COR-L47 (cell line): ENCODE data around the gene EFCAB6.

Source experiments
- DNase-seq: peaks from one replicate; lab custom pipeline; 2025; lab: John Stamatoyannopoulos, UW

EFCAB6 gene

DNA sequence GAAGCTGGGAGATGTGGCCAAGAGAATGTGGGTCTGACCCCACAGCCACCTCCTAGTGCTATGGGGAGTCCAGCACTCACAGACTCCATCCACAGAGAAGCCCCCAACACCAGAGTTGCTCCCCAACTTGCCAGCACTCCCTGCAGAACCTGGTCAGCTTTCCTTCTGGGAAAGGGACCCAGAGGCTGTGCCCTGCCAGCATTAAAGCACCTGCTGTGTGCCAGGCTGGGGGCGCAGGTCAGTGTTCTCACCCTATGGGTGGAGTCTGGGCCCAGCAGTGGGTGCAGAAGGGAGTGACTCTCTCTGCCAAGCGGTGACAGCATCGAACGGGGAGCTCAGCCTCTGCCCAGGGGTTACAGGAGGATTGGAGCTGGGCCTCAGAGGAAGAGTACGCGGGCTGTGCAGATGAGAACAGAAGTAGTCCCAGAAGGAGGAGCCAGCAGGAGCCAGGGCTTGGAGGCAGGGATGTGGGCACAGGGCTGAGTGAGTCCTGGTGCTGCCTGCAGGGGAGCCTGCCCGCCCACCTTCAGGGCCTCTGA lies 285.9 kb downstream of the EFCAB6 start:
- no peak for DNase-seq

DNA sequence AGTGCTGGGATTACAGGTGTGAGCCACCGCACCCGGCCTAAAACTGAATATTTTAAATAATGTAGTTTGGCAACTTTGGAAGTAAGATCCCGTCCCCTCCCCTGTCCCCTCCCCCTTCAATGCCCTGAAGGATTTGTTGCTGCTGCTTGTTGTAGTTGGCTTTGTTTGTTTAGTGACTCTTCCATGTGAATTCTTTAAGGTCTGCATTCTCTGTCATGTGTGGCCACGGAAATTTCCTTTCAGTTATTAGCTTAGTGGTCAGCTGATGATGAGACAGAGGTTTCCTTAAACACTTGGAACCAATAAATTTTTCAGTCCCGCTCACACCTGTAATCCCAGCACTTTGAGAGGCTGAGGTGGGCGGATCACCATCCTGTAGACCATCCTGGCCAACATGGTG lies 290.4 kb downstream of the EFCAB6 start:
- no peak for DNase-seq

DNA sequence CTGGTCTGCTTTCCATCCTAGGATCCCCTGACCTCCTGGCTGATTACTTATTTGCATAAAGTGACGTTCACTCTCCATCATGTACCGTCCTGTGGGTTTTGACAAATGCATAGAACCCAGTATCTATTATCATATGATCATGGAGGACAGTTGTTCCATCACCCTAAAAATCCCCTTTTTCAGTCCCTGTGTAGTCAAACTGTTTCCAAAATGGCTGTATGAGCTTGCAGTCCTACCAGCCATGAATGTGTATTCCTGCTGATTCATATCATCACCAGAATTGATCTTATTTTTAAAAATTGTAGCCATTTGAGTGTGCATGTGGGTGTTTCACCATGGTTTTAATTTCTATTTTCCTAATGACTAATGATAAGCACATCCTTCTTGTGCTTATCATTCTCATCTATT lies 291.5 kb downstream of the EFCAB6 start:
- DNase-seq: no peak

DNA sequence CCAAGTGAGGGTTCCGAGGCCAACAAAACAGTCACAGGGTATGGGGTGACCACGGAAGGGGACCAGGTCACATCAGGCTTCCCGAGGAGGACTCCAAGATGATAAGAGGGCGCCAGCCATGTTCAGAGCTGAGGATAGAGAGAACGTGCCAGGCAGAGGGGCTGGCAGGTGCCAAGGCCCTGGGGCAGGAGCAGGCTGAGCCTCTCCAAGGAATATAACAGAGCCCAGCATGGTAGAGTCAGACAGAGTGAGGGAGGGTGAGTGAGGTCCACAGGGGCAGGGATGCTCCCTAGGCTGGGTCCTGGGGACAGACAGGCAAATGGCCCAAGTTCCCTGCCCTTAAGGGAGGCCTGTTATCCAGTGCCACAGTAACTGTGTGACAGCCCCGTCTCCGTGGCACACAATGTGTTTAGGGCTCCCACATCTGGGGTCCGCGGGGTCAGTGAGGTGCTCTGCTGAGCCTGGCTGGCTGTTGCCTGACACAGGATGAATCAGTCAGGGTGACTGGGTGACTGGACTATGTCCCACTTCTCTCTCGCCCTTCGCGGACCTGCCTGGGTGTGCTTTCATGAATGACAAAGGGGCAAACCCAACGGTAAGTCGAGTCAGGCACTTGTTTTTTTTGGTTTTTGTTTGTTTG lies 295.0 kb downstream of the EFCAB6 start:
- no peak for DNase-seq

DNA sequence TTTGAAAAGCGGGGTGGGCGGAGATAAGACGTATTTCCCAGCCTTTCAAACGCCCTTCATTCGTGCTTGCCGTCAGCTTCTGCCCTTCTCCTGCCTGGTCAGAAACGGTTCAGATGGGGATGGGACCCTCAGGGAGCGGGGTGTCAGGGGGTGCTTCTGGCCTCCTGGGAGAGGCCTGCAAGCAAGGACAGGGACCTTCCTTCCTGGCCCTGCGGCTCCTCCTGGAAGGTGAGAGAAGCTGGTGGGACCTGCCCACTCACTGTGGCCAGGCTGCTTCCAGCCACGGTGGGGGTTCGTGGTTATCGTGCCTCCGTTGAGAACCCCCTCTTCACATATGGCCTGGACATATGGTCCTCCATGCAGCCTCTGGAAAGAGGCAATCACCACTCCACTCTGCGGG lies 295.7 kb downstream of the EFCAB6 start:
- DNase-seq: no peak

DNA sequence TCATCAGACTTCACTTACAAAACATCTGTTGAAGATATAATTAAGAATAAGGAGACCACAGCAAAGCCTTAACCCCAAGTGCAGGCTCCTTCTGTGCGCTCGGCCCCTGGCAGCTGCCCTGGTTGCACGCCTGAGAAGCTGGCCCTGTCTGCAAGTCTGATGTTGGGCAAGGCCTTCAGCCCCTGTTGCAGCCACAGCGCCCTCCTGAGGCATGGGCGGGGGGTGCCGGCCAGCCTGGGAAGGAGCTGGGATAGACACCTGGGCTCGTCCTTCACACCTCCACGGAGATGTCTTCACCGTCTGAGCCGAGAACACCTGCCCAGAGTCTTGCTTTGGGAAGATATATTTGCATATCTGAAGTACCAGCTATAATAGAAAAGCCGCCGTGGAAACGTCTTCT lies 296.2 kb downstream of the EFCAB6 start:
- no peak for DNase-seq

DNA sequence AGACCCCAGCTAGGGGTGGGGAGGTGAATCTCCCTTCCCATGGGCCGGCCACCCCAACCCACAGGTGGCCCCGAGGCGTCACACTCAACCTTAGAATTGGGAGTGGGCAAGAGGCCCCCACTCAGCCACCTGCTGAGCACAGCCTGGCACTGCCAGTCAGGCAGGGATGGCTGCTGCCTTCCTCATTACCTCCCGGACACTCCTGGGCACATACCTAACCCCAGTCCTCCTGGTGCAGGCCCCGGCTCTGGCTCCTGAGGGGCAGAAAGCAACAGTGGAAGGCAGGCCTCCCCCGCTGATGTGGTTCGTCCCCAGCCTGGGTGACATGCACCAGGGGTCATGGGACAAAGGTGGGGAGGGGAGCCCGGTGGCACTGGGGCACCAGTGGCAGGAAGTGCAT lies 296.7 kb downstream of the EFCAB6 start:
- no peak for DNase-seq

DNA sequence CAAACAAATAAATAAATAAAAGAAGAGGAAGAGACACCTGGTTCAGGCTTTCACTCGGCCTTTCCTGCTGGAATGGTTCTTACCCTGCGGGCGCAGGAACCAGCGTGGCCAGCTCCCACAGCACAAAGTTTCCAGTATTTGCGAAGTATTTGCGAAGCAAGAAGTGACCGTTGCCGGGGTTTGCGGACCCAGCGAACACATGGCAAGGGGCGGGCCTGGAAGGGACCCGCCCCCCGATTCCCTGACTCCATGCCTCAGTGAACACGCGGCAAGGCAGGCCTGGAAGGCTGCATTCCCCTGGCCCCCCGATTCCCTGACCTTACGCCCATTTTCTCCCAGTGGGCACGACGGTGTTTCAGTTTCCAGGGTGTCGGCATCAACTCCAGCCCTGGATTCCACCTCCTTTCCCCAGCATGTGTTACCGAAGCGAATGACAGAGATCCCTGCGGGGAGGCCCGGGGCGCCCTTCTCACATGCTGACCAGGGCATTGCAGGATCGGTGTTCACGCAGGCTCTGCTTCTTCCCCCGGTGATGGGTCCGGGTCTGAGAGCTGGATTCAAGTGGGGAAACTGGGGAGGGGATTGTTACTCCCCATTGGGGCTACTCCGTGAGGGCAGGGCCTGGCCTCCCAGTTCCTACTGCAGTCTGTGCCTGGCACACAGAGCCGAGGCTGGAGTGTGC lies 297.5 kb downstream of the EFCAB6 start:
- no peak for DNase-seq

DNA sequence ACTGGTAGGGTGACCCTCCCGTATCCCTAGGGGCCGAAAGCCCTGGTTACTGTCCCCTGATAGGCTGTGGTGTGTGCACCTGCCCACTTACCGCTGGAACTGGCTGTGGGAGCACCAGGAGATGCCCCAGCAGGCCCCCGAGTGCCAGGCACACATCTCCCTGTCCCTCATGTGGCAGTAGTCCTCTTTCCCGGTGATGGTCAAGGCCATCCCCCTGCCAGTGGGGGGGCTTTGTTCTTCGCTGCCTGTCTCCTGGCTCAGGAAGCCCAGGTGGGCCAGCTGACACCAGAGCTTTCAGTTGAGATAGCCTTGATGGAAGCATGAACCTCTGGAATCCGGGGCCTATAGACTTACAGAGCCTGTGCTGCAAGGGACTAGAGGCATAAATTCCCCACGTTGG lies 299.8 kb downstream of the EFCAB6 start:
- DNase-seq: no peak

DNA sequence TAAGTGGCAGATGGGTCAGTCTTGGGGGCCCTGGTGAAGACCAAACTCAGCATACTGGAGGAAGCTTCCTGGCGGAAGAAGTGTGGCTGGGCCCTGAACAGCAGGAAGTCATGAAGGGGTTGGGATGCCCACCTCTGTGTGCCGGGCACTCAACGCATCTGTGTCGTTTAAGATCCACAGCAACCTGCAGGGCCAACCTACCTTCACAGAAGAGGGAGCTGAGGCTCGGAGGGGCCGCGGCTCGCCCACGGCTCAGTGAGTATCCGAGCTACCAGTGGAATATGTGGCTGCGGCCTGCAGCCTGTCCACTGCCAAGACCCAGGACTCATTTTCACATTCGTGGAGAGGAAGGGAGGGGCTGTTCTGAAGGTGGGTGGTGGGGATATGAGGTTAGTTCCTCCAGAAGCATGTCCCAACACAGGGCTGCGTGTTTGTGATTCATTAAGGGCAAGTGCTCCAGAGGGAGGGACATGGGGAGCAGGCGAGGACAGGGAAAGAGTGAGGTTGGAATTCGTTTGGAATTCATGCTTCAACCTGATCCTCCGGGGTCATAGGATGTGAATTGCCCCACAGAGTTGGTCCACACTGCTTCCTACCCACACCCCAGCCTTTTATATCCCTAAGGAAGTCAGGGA lies 300.7 kb downstream of the EFCAB6 start:
- no peak for DNase-seq

DNA sequence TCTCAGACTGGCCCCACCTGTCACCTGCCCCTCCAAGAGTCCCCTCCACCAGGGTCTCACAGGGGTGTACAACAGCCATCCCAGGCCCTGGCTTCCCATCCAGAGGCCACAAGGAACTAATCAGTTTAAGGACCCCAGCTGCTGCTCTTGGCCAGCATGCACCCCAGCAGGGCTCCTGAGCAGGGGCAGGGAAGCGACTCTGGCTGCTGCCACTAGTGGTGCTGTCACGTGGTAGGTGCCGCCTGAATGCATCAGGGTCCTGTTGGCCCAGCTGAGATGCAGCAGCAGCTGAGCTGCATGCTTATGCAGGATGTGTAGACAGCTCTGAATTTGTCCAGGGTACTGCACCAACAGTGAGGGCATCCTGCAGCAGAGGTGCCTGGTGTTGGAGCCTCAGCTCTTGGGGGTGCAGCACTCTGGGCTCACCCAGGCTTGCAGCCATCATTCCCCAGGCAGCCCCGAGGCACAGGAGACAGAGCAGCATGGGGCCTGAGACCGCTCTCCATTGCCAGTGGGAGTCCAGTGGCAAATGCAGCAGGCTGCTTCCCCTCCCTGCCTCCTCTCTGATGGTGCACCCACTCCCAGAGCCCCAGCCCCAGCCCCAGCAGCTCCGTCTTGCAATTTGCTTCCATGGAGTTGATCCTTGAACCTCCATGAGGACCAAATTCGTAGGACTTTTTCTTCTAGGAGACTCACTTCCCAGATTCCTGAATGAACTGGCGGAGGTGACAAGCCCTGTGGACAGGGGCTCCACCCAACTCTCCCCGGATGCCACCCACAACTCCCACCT lies 301.6 kb downstream of the EFCAB6 start:
- DNase-seq: no peak

DNA sequence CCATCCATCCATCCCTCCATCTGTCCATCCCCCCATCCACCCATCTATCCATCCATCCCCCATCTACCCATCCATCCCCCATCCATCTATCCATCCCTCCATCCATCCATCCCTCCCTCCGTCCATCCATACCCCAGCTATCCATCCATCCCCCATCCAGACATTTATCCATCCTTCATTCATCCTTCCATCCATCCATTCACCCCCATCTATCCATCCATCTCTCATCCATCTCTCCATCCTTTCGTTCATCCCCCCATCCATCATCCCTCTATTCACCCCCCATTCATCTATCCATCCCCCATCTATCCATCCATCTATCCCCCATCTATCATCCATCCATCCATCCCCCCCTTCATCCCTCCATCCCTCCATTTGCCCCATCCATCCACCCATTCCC lies 302.8 kb downstream of the EFCAB6 start:
- no peak for DNase-seq

DNA sequence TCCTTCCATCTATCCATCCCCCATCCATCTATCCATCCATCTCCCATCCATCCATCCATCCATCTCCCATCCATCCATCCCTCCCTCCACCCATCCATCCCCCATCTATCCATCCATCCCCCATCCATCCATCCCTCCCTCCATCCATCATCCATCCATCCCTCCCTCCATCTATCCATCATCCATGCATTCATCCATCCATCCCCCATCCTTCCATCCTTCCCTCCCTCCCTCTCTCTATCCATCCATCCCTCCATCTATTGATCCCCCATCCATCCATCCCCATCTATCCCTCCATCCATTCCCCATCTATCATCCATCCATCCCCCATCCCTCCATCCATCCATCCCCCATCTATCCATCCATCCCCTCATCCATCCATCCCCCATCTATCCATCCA lies 303.6 kb downstream of the EFCAB6 start:
- no peak for DNase-seq

DNA sequence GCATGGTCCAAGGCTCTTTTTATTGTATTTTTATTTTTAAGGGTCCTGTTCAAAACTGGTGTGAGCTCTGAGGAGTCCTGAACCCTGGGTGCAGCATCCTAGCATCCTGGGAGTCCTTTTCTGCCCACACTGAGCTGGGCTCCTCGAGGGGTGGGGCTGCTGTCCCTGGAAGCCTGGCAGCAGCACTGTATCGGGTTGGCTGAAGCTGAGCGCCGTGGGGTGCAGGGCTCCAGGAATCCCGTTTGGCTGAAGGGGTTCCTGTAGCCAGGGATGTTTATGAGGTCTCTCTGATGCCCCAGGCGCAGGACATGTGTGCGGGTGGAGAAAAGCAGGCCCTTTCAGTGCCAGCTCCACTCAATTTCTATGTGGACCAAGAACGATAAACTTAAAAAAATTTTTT lies 304.9 kb downstream of the EFCAB6 start:
- no peak for DNase-seq

DNA sequence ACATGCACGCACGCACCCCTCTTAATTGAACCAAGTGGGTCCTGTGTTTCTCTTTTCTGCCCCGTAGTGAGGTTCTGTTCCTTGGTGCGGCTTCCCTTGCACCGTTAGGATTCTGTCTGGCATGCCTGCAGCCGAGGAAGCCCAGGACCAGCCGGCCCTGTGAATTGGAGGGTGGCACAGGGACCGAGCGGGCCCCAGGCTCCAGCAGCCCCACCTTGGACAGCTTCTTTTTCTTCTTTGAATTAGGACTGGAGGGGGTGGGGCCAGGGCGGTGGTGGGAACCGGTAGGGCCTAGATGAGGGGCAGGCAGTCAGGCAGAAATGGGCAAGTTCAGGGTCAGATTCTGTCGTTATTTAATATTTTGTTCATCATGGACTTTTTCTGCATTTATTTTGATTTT lies 305.6 kb downstream of the EFCAB6 start:
- DNase-seq: no peak

DNA sequence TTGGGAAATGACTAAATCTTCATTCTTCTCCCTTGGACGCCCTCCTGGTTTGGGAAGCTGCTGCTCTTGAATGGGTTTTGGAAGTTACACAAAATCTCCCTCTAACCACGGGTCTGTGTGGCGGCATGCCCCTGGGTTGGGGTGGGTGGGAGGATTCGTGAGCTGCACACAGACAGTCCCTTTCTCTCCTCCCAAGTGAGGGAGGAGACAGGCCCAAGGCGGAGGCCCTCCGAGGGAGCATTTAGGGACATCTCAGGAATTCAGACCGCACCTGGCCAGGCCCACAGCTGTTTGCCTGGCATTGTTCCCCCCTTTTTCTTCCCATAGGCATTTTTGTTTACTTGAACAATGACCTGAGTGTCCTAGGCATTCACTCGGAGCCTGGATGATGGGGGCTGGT lies 306.2 kb downstream of the EFCAB6 start:
- DNase-seq: no peak

DNA sequence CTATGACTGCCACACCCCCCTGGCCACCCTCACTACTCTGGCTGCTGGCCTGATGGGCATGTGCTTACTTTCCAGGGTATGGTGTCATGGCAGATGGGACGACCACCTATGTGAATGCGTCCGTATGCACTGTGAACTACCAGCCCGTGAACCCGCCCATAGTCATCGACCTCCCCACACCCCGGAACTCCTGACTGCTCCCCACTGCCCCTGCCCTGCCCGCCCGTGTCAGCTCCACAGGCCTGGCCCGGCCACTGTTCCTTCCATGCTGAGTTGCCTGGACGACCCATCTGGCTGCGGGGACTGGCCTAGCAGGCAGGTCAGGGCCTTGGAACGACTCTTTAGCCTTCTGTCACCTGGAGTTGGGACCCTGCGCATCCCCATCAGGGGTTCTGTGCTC lies 306.7 kb downstream of the EFCAB6 start:
- DNase-seq: no peak

DNA sequence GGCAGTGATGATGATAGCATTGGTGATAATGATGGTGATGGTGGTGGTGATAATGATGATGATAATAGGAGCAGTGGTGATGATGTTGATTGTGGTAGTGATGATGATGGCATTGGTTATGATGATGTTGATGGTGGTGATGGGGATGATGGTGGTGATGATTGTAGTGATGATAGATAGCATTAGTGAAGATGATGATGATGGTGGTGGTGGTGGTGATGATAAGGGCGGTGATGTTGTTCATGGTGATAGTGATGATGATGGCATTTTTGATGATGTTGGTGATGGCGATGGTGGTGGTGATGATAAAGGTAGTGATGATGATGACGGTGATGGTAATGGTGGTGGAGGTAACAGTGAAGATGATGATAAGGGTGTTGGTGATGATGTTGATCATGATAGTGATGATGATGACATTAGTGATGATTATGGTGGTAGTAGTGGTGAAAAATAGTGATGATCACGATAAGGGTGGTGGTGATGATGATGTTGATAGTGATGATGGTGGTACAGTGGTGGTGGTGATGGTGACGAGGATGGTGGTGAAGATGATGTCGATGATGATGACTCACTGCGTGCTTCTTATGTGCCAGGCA lies 307.3 kb downstream of the EFCAB6 start:
- no peak for DNase-seq

DNA sequence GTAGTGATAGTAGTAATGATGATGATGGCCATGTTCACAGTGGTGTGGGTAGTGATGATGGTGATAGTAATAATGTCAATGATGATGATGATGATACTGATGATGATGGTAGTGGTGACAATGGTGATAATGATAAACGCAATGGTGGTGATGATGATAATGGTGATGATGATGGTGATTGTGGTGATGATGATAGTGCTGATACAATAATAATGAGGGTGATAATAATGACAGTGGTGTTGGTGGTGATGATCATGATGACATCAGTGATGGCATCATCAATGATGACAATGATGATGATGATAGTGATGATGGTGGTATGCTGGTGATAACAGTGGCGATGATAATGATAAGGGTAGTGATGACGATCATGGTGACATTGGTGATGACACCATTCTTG lies 308.0 kb downstream of the EFCAB6 start:
- DNase-seq: no peak

DNA sequence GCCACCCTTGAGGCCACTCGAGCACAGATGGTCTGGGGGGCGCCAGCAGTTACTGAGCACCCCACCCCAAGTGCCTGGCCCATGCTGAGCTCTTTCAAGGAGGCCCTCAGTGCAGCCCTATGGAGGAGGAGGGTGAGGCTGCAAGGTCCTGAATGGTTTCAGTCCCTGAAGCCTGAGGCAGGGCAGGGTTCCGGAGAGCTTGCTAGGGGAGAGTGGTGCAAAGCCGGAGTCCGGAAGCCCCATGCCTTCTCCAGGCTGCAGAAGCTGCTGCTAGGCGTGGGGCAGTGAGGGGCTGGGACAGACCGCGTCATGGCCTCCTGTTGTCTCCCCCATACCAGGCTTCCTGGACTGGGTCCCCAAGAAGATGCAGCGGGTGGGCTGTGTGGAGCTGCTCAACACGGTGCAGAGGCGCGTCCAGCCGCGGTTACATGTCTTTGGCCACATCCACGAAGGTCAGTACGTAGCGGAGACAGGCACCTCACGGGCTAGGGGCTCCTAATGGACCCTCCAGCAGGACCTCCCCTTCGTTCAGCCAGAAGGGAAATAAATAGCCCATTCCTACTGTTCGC lies 309.7 kb downstream of the EFCAB6 start:
- no peak for DNase-seq

DNA sequence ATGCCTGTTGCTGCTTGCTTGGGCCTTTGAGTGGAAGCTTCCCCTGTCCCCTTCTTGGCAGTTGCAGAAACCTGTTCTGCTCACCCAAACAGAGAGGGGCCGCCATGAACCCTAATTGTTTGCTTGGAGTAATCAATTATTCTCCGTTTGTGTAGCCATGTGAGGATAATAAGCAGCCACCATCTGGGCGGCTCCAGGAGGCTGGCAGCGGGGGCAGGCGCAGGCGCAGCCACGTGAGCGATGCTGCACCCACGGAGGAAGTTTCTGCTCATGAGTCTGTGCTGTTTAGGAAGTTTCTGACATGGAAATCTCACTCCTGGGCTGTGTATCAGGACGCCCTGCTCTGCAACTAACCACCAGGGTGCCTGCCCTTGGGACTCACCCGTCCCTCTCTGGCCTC lies 310.2 kb downstream of the EFCAB6 start:
- no peak for DNase-seq
